Measurements from ENCODE around the gene CHAF1A. TPM values are rescaled to one million over a fixed set of nuclear protein-coding genes. Genes with fewer than 3 reads are reported as not detected.

CHAF1A gene
- total RNA-seq, 1 experiment from 2014 or later: 161 TPM

DNA sequence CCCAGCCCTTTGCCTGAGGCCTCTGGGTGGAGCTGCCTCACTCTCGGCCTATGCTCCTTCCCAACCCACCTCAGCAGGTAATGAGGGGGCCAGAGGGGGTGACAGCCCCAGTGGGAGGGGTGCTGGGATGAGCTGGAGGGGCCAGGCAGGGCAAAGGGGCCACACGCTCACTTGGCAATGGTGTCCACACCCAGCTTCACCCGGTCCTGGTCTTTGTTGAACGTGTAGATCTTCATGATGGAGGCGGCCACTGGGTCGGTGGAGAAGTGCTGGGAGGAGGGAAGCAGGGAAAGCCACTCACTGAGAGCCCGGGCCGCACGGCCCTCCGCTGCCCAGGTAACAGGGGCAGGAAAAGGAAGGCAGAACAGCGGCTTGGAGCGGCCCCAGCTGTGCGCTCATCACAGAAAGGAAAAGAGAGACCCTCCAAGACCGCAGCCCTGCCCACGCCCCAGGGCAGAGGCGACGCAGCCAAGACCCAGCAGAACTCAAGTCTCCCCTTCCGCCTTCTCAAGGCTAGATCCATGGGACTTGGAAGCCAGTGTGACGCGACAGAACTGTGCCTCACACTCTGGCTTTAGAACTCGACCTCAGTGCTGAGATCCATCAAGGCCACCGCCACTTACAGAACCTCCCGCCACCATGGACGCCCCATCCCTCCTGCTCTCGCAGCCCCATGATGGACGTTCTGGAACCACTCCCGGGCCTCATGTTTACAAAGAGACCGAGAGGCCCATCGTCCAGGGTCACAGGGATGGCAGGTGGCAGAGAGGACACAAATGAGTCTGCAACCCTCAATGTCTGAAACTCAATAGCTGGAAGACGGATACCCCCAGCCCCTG is 45.9 kb downstream of the CHAF1A start:
- no peak for ATAC-seq
- ChIA-PET CTCF (interaction anchor here (0.9 to 1.8 kb wide), 4 partner anchors 26 to 77 kb away, joined by 3 to 7 read pairs (median 4); no protein-coding TSS in a partner anchor), POLR2A (interaction anchor here (0.5 to 1.6 kb wide), 4 partner anchors 12 to 1143 kb away, joined by 3 to 6 read pairs (median 5); no protein-coding TSS in a partner anchor)
- DNase-seq (ENCODE audit: low spot score): no peak
- Mint-ChIP-seq H3K27ac (no peak overlapping the region), H3K4me3 (no peak overlapping the region), H3K4me1 (0 out of 2 replicates have a peak, but pooled peaks cover 3% of the 10 kb centered on the region), H3K36me3 (peaks cover 13% of the 10 kb centered on the region), H3K27me3 (ENCODE audit: low read depth) (no peaks in the 10 kb centered on the region), H3K9me3 (no peaks in the 10 kb centered on the region)
- TF ChIP-seq NR2C2 (CRISPR knock-in tag; IDR thresholded peaks at IDR 0.05) (no peak), TEAD1 (CRISPR knock-in tag; IDR thresholded peaks at IDR 0.05) (no peak), ATF2 (CRISPR knock-in tag; IDR thresholded peaks at IDR 0.05; ENCODE audit: borderline replicate concordance, low read depth) (no peak), ATF1 (CRISPR knock-in tag; IDR thresholded peaks at IDR 0.05) (no peak), SMAD4 (CRISPR knock-in tag; IDR thresholded peaks at IDR 0.05) (no peak), ZSCAN18 (CRISPR knock-in tag; IDR thresholded peaks at IDR 0.05) (no peak), NR3C1 (CRISPR knock-in tag; conservative IDR thresholded peaks at IDR 0.05; ENCODE audit: low read depth) (no peak), EMX1 (CRISPR knock-in tag; IDR thresholded peaks at IDR 0.05) (no peak), TEAD4 (CRISPR knock-in tag; IDR thresholded peaks at IDR 0.05) (no peak)
- TF ChIP-seq, protein P1, sequence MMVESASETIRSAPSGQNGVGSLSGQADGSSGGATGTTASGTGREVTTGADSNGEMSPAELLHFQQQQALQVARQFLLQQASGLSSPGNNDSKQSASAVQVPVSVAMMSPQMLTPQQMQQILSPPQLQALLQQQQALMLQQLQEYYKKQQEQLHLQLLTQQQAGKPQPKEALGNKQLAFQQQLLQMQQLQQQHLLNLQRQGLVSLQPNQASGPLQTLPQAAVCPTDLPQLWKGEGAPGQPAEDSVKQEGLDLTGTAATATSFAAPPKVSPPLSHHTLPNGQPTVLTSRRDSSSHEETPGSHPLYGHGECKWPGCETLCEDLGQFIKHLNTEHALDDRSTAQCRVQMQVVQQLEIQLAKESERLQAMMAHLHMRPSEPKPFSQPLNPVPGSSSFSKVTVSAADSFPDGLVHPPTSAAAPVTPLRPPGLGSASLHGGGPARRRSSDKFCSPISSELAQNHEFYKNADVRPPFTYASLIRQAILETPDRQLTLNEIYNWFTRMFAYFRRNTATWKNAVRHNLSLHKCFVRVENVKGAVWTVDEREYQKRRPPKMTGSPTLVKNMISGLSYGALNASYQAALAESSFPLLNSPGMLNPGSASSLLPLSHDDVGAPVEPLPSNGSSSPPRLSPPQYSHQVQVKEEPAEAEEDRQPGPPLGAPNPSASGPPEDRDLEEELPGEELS (CRISPR knock-in tag; IDR thresholded peaks at IDR 0.05): no peak
- TF ChIP-seq, protein P2, sequence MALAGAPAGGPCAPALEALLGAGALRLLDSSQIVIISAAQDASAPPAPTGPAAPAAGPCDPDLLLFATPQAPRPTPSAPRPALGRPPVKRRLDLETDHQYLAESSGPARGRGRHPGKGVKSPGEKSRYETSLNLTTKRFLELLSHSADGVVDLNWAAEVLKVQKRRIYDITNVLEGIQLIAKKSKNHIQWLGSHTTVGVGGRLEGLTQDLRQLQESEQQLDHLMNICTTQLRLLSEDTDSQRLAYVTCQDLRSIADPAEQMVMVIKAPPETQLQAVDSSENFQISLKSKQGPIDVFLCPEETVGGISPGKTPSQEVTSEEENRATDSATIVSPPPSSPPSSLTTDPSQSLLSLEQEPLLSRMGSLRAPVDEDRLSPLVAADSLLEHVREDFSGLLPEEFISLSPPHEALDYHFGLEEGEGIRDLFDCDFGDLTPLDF (CRISPR knock-in tag; IDR thresholded peaks at IDR 0.05): no peak

DNA sequence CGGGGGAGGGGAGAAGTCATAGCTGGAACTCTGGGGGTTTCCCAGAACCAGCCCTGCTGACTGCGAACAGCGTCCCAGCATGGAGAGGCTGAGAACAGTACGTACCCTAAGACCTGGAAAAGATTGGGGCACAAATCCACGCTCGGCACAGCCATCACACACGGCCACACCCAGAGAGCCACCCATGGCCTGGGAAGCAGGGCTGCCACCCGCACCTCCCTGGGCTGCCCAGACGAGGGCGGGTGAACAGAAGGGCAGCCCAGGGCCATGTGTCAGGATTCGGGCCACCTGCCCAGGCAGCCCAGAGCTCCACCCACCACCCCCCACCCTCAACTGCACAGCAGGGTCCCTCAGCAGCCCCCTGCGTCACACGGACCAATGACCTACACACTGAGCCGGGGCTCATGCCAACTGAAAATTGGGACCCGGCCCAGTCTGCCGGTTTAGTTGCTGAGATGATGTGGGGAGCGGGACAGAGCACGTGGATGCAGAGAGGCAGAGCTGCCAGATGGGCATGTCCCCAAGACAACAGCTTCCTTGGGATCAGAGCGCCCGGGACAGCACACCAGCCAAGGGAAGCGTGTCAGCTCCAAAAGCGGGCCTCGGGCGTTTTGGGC is 46.7 kb downstream of the CHAF1A start:
- Mint-ChIP-seq H3K36me3 (peaks cover 13% of the 10 kb centered on the region), H3K9me3 (no peaks in the 10 kb centered on the region), H3K4me3 (no peak overlapping the region), H3K27me3 (ENCODE audit: low read depth) (no peaks in the 10 kb centered on the region), H3K4me1 (0 out of 2 replicates have a peak, but pooled peaks cover 3% of the 10 kb centered on the region), H3K27ac (no peak overlapping the region)
- no peak for DNase-seq (ENCODE audit: low spot score)
- CTCF ChIA-PET: interaction anchor here (0.8 to 1.7 kb wide), 5 partner anchors 12 to 46 kb away, joined by 3 to 5 read pairs (median 3); partner anchors contain the start of gene HDGFL2
- POLR2A ChIA-PET: interaction anchor here (0.6 kb wide), 1 partner anchor 1144 kb away, joined by 6 read pairs; no protein-coding TSS in a partner anchor
- ATAC-seq: peak; percentile 14
- TF ChIP-seq PRDM15 (CRISPR knock-in tag; IDR thresholded peaks at IDR 0.05): no peak
- TF ChIP-seq, protein P3, sequence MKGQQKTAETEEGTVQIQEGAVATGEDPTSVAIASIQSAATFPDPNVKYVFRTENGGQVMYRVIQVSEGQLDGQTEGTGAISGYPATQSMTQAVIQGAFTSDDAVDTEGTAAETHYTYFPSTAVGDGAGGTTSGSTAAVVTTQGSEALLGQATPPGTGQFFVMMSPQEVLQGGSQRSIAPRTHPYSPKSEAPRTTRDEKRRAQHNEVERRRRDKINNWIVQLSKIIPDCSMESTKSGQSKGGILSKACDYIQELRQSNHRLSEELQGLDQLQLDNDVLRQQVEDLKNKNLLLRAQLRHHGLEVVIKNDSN (CRISPR knock-in tag; IDR thresholded peaks at IDR 0.05): no peak
- no peak for TF ChIP-seq ARID4B (CRISPR knock-in tag; IDR thresholded peaks at IDR 0.05; ENCODE audit: borderline replicate concordance)
- no peak for TF ChIP-seq GABPB1 (CRISPR knock-in tag; IDR thresholded peaks at IDR 0.05)
- TF ChIP-seq CREB1 (CRISPR knock-in tag; IDR thresholded peaks at IDR 0.05): no peak
